A549 (cell line): ENCODE data around the gene ATP1A2. TPM values are rescaled to one million over a fixed set of nuclear protein-coding genes. Genes with fewer than 3 reads are reported as not detected.

Source experiments
- ATAC-seq, 2 experiments: fragments of 200-7000 bp in 1 of 2; fragments of >200 bp in 1 of 2; cut with Nextera tagmentation in 1 of 2; cut with Tn5 transposase in 1 of 2; 3 replicates each; pipeline versions ENCODE4 v1.8.0 to v1.9.1; 2018 to 2020; ENCODE audit warnings: mild to moderate bottlenecking in 1 of 2, moderate library complexity in 1 of 2
- CTCF ChIA-PET: fragments of 300-600 bp; sonication (Branson Sonifier 250); formaldehyde crosslinking; extraction: SDS; loops from one replicate; lab custom pipeline; 2021; ENCODE audit warnings: antibody characterized with exemption, inconsistent platforms; lab: Yijun Ruan, JAX
- POLR2A ChIA-PET: fragments of 350-600 bp; formaldehyde crosslinking; extraction: SDS; loops from one replicate; lab custom pipeline; 2021; ENCODE audit warnings: antibody characterized with exemption, inconsistent platforms; lab: Yijun Ruan, JAX
- DNase-seq, 2 experiments: peaks; one replicate each; pipeline versions ENCODE4 v3.0.0 to v3.0.0-alpha.2; 2011 to 2016; ENCODE audit warnings: low read depth in 1 of 2, low spot score in 1 of 2
- FAIRE-seq: peaks from 2 replicates; lab custom pipeline; 2011; peaks lifted over from hg19 to GRCh38; lab: Jason Lieb, UNC
- H3K27ac ChIP-seq, 2 experiments: fragments of >200 bp; sonication (Bioruptor Twin); formaldehyde crosslinking; 3 replicates each; pipeline ENCODE4 v1.5.1; 2016 to 2017
- H3K4me1 ChIP-seq: fragments of >200 bp; sonication (Bioruptor Twin); formaldehyde crosslinking; 3 replicates; pipeline ENCODE4 v1.6.1; 2016
- H3K4me2 ChIP-seq: fragments of >200 bp; sonication (Bioruptor Twin); formaldehyde crosslinking; 3 replicates; pipeline ENCODE4 v1.6.1; 2016
- H3K4me3 ChIP-seq: fragments of >200 bp; sonication (Bioruptor Twin); formaldehyde crosslinking; 3 replicates; pipeline ENCODE4 v1.5.1; 2016
- H3K9me3 ChIP-seq: fragments of >200 bp; sonication (Bioruptor Twin); formaldehyde crosslinking; 3 replicates; pipeline ENCODE4 v1.6.1; 2016
- ATOH8 ChIP-seq: fragments of 250-450 bp; sonication (Bioruptor Pico); IDR thresholded peaks from 2 replicates; pipeline ENCODE4 v1.5.0; 2020; ENCODE audit warnings: low read depth, mild to moderate bottlenecking, moderate library complexity
- BHLHE40 ChIP-seq: IDR thresholded peaks from 2 replicates; pipeline ENCODE4 v1.6.1; 2012; ENCODE audit warnings: low read depth, low read length, inconsistent platforms
- CHD4 ChIP-seq: fragments of 200-600 bp; sonication (generic); IDR thresholded peaks from 2 replicates; pipeline ENCODE4 v1.6.1; 2016; ENCODE audit warnings: antibody characterized with exemption, mild to moderate bottlenecking, borderline replicate concordance
- EHMT2 ChIP-seq: fragments of 200-600 bp; sonication (generic); IDR thresholded peaks from 2 replicates; pipeline ENCODE4 v1.6.1; 2016; ENCODE audit warnings: antibody characterized with exemption, low read depth, mild to moderate bottlenecking, moderate library complexity
- EP300 ChIP-seq, 2 experiments: fragments of >200 bp; sonication (Bioruptor Twin); formaldehyde crosslinking; IDR thresholded peaks; 2 replicates in 1 of 2; 3 replicates in 1 of 2; pipeline ENCODE4 v1.6.1; 2016 to 2017
- ESRRA ChIP-seq: fragments of 150-350 bp; IDR thresholded peaks from 2 replicates; pipeline ENCODE4 v1.6.1; 2014; ENCODE audit warnings: mild to moderate bottlenecking, low read length, borderline replicate concordance
- FOXS1 ChIP-seq: fragments of 250-450 bp; sonication (Bioruptor Pico); IDR thresholded peaks from 2 replicates; pipeline ENCODE4 v1.5.0; 2020; ENCODE audit warnings: mild to moderate bottlenecking, moderate library complexity
- HEYL ChIP-seq: fragments of 250-450 bp; sonication (Bioruptor Pico); IDR thresholded peaks from 2 replicates; pipeline ENCODE4 v1.8.0; 2021; ENCODE audit warnings: mild to moderate bottlenecking, moderate library complexity
- HOXB5 ChIP-seq: fragments of 250-450 bp; sonication (Bioruptor Pico); IDR thresholded peaks from 2 replicates; pipeline ENCODE4 v1.5.0; 2020; ENCODE audit warnings: mild to moderate bottlenecking, moderate library complexity
- JUN ChIP-seq, 2 experiments: fragments of >200 bp; sonication (Bioruptor Twin); formaldehyde crosslinking; IDR thresholded peaks; 2 replicates in 1 of 2; 3 replicates in 1 of 2; pipeline ENCODE4 v1.6.1; 2016 to 2017
- JUNB ChIP-seq: fragments of >200 bp; sonication (Bioruptor Twin); formaldehyde crosslinking; IDR thresholded peaks from 2 replicates; pipeline ENCODE4 v1.6.1; 2016
- MAFK ChIP-seq: fragments of 450-650 bp; IDR thresholded peaks from 2 replicates; pipeline ENCODE4 v1.6.1; 2014; ENCODE audit not compliant: partially characterized antibody
- MAZ ChIP-seq: fragments of 150-350 bp; IDR thresholded peaks from 2 replicates; pipeline ENCODE4 v1.6.1; 2014; ENCODE audit warnings: antibody characterized with exemption, low read depth, low read length, borderline replicate concordance
- MYC ChIP-seq: IDR thresholded peaks from 2 replicates; pipeline ENCODE4 v1.6.1; 2012; ENCODE audit warnings: mild to moderate bottlenecking, inconsistent platforms, low read length, improper control_type of control experiment, borderline replicate concordance
- PHF8 ChIP-seq: fragments of 200-600 bp; sonication (generic); IDR thresholded peaks from 2 replicates; pipeline ENCODE4 v1.6.1; 2016; ENCODE audit warnings: low read depth, mild to moderate bottlenecking, antibody characterized with exemption, moderate library complexity, borderline replicate concordance
- POLR2A ChIP-seq: IDR thresholded peaks from 2 replicates; pipeline ENCODE4 v1.6.1; 2012; ENCODE audit warnings: mild to moderate bottlenecking, low read length
- POLR2AphosphoS2 ChIP-seq: conservative IDR thresholded peaks from 2 replicates; pipeline ENCODE4 v1.6.1; 2012; ENCODE audit warnings: low read length, improper control_type of control experiment, inconsistent platforms
- RAD21 ChIP-seq, 2 experiments: fragments of >200 bp in 1 of 2; sonication (Bioruptor Twin) in 1 of 2; formaldehyde crosslinking in 1 of 2; IDR thresholded peaks in 1 of 2; conservative IDR thresholded peaks in 1 of 2; 2 replicates in 1 of 2; 3 replicates in 1 of 2; pipeline ENCODE4 v1.6.1; 2012 to 2018; ENCODE audit warnings: inconsistent platforms in 1 of 2
- RFX5 ChIP-seq: fragments of 450-650 bp; IDR thresholded peaks from 2 replicates; pipeline ENCODE4 v1.7.1; 2014; ENCODE audit warnings: antibody characterized with exemption, mild to moderate bottlenecking, moderate library complexity
- RNF2 ChIP-seq: fragments of 200-600 bp; sonication (generic); IDR thresholded peaks from 2 replicates; pipeline ENCODE4 v1.6.1; 2016; ENCODE audit warnings: low read depth, mild to moderate bottlenecking, antibody characterized with exemption, moderate library complexity, borderline replicate concordance
- SMC3 ChIP-seq: fragments of >200 bp; sonication (Bioruptor Twin); formaldehyde crosslinking; IDR thresholded peaks from 3 replicates; pipeline ENCODE4 v1.6.1; 2018; ENCODE audit warnings: inconsistent platforms
- TFCP2L1 ChIP-seq: fragments of 250-450 bp; sonication (Bioruptor Pico); IDR thresholded peaks from 2 replicates; pipeline ENCODE4 v1.5.0; 2021; ENCODE audit warnings: mild to moderate bottlenecking
- TP53 ChIP-seq: fragments of 250-450 bp; sonication (Bioruptor Pico); IDR thresholded peaks from 2 replicates; pipeline ENCODE4 v1.5.0; 2021; ENCODE audit warnings: mild to moderate bottlenecking, moderate library complexity
- ZSCAN20 ChIP-seq: fragments of 250-450 bp; sonication (Bioruptor Pico); IDR thresholded peaks from 2 replicates; pipeline ENCODE4 v1.8.0; 2022; ENCODE audit warnings: mild to moderate bottlenecking, moderate library complexity
- WGBS: methylation state at CpG from one replicate; pipeline ENCODE4 v1.1.6; 2017; ENCODE audit errors: missing lambda C conversion rate; 5-methylcytosine and 5-hydroxymethylcytosine counted together
- polyA plus RNA-seq, 4 experiments: library from polyadenylated mRNA; depleted of rRNA in 3 of 4; stranded (reverse); fragments of >200 nt; fragmentation: RNase III in 1 of 4; extraction: RNeasy Plus Mini Kit Qiagen cat#74134 plus additional on column Dnase treatment in 1 of 4; gene quantifications; 2 replicates in 3 of 4; 3 replicates in 1 of 4; pipeline ENCODE4 v1.2.3, GENCODE V29; 2011 to 2017
- TF ChIP-seq, protein P1 (sequence below): fragments of 150-350 bp; IDR thresholded peaks from 2 replicates; pipeline ENCODE4 v1.6.1; 2014; ENCODE audit warnings: low read depth, mild to moderate bottlenecking, low read length
- TF ChIP-seq, protein P2 (sequence below): IDR thresholded peaks from 2 replicates; pipeline ENCODE4 v1.6.1; 2012; ENCODE audit warnings: low read depth, borderline replicate concordance
- TF ChIP-seq, protein P3 (sequence below): fragments of >200 bp; sonication (Bioruptor Twin); formaldehyde crosslinking; IDR thresholded peaks from 3 replicates; pipeline ENCODE4 v1.6.1; 2016

ATP1A2 gene
- polyA plus RNA-seq, 2 of the 4 experiments (the other 2 are of a cell fraction): 0.09 TPM; not detected in 1

GRCh38 chr1:160139840-160140239 lies 24.3 kb downstream of the ATP1A2 start:
- Histone ChIP-seq H3K9me3 (no peaks in the 10 kb centered on the region), H3K27ac (no peak overlapping the region), H3K4me1 (no peaks in the 10 kb centered on the region), H3K4me3 (no peak overlapping the region), H3K4me2 (no peak overlapping the region)
- FAIRE-seq (no peak), ATAC-seq (no peak), DNase-seq (no peak)
- ChIA-PET CTCF (interaction anchor here (1.0 kb wide), 1 partner anchor 15 kb away, joined by 3 read pairs; no protein-coding TSS in a partner anchor), POLR2A (no interaction called here)
- TF ChIP-seq EHMT2: no peak
- no peak for TF ChIP-seq HOXB5
- TF ChIP-seq RFX5: no peak
- no peak for TF ChIP-seq TP53
- TF ChIP-seq ESRRA: no peak
- TF ChIP-seq RNF2: no peak
- no peak for TF ChIP-seq FOXS1 (CRISPR knock-in tag)
- no peak for TF ChIP-seq ZSCAN20 (CRISPR knock-in tag)
- no peak for TF ChIP-seq HEYL (CRISPR knock-in tag)
- no peak for TF ChIP-seq CHD4
- TF ChIP-seq MAFK: no peak
- no peak for TF ChIP-seq JUNB
- TF ChIP-seq POLR2AphosphoS2: no peak
- no peak for TF ChIP-seq POLR2A
- TF ChIP-seq EP300 (IDR thresholded peaks at IDR 0.05): no peak
- TF ChIP-seq, protein P1, sequence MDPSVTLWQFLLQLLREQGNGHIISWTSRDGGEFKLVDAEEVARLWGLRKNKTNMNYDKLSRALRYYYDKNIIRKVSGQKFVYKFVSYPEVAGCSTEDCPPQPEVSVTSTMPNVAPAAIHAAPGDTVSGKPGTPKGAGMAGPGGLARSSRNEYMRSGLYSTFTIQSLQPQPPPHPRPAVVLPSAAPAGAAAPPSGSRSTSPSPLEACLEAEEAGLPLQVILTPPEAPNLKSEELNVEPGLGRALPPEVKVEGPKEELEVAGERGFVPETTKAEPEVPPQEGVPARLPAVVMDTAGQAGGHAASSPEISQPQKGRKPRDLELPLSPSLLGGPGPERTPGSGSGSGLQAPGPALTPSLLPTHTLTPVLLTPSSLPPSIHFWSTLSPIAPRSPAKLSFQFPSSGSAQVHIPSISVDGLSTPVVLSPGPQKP: no peak
- TF ChIP-seq SMC3: no peak
- TF ChIP-seq MAZ: no peak
- TF ChIP-seq TFCP2L1 (CRISPR knock-in tag): no peak
- TF ChIP-seq BHLHE40: no peak
- 87% methylated on average over 8 of the region's 8 CpGs for WGBS

DNA sequence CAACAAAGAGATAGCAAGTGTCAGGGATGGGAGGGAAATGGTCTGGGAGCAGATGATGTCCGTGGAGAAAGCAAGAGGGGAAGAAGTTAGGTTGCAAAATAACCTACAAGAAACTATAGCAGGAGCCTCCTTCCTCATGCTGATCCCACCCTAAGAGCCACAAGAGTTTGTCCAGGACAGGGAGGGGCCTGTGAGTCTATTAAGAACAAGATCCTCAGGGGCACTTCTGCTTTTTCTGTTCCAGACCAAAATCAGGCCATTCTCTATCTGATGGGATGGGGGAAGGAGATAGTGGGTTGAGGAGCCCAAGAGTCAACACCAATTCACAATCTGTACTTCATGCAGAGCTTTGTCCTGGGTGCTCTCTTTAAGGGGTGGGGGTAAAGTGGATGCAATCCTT lies 28.1 kb downstream of the ATP1A2 start:
- H3K9me3 ChIP-seq: no peaks in the 10 kb centered on the region
- H3K4me2 ChIP-seq: no peak overlapping the region
- WGBS: 12% methylated on average over 1 of the region's 1 CpG
- TF ChIP-seq JUNB: no peak
- TF ChIP-seq HEYL (CRISPR knock-in tag): no peak
- TF ChIP-seq, protein P2, sequence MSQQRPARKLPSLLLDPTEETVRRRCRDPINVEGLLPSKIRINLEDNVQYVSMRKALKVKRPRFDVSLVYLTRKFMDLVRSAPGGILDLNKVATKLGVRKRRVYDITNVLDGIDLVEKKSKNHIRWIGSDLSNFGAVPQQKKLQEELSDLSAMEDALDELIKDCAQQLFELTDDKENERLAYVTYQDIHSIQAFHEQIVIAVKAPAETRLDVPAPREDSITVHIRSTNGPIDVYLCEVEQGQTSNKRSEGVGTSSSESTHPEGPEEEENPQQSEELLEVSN: no peak
- TF ChIP-seq RFX5: no peak
- TF ChIP-seq PHF8: no peak
- TF ChIP-seq ATOH8 (CRISPR knock-in tag): no peak
- TF ChIP-seq, protein P1: no peak
- TF ChIP-seq BHLHE40: no peak
- TF ChIP-seq MAZ: no peak
- TF ChIP-seq RAD21 (conservative IDR thresholded peaks at IDR 0.05 in 1 of 2, IDR thresholded peaks at IDR 0.05 in 1 of 2): no peak
- TF ChIP-seq MYC: no peak
- TF ChIP-seq, protein P3, sequence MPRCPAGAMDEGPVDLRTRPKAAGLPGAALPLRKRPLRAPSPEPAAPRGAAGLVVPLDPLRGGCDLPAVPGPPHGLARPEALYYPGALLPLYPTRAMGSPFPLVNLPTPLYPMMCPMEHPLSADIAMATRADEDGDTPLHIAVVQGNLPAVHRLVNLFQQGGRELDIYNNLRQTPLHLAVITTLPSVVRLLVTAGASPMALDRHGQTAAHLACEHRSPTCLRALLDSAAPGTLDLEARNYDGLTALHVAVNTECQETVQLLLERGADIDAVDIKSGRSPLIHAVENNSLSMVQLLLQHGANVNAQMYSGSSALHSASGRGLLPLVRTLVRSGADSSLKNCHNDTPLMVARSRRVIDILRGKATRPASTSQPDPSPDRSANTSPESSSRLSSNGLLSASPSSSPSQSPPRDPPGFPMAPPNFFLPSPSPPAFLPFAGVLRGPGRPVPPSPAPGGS: no peak
- TF ChIP-seq ZSCAN20 (CRISPR knock-in tag): no peak
- TF ChIP-seq ESRRA: no peak
- TF ChIP-seq JUN (IDR thresholded peaks at IDR 0.05): no peak
- FAIRE-seq (no peak), ATAC-seq (no peak), DNase-seq (no peak)
- no peak overlapping the region for H3K27ac ChIP-seq
- H3K4me1 ChIP-seq: no peaks in the 10 kb centered on the region
- H3K4me3 ChIP-seq: no peak overlapping the region
- CTCF ChIA-PET: no interaction called here
- POLR2A ChIA-PET: no interaction called here
